OCI-LY7 (cell line): ENCODE data around the gene NXPE1. TPM values are rescaled to one million over a fixed set of nuclear protein-coding genes. Genes with fewer than 3 reads are reported as not detected.

Source experiments
- BruUV-seq: library from RNA; stranded (reverse); fragments of 400-500 nt; replicated peaks from 2 replicates; lab custom pipeline; 2021; lab: Mats Ljungman, UMichigan
- CTCF ChIA-PET: fragments of 300-600 bp; sonication (Branson Sonifier 250); formaldehyde crosslinking; loops from one replicate; lab custom pipeline; 2022; ENCODE audit warnings: antibody characterized with exemption; ENCODE audit not compliant: unreplicated experiment; lab: Charles Lee
- POLR2A ChIA-PET: fragments of 300-600 bp; sonication (Branson Sonifier 250); formaldehyde crosslinking; loops from one replicate; lab custom pipeline; 2022; ENCODE audit warnings: antibody characterized with exemption; lab: Charles Lee
- DNase-seq: peaks from one replicate; pipeline ENCODE4 v3.0.0-alpha.2; 2015; ENCODE audit warnings: low spot score
- H2AFZ ChIP-seq: fragments of 200-600 bp; sonication (generic), shearing (Covaris generic); 2 replicates; pipeline ENCODE4 v1.6.1; 2014; ENCODE audit warnings: mild to moderate bottlenecking, antibody characterized with exemption, low read length, moderate library complexity
- H3K27ac ChIP-seq: fragments of 200-600 bp; sonication (generic); 2 replicates; pipeline ENCODE4 v1.5.1; 2014; ENCODE audit warnings: mixed run types, low read depth, mild to moderate bottlenecking, moderate library complexity, low read length, inconsistent platforms; ENCODE audit not compliant: poor library complexity, severe bottlenecking
- H3K36me3 ChIP-seq: fragments of 200-600 bp; sonication (generic); 2 replicates; pipeline ENCODE4 v1.6.1; 2014; ENCODE audit warnings: mild to moderate bottlenecking, antibody characterized with exemption, low read length, moderate library complexity, mixed read lengths; ENCODE audit not compliant: insufficient read depth
- H3K4me1 ChIP-seq: fragments of 200-600 bp; sonication (generic); 2 replicates; pipeline ENCODE4 v1.5.1; 2014; ENCODE audit warnings: mild to moderate bottlenecking, low read length; ENCODE audit not compliant: insufficient read depth, poor library complexity, severe bottlenecking
- H3K4me2 ChIP-seq: fragments of 200-600 bp; sonication (generic); 2 replicates; pipeline ENCODE4 v1.6.1; 2014; ENCODE audit warnings: mild to moderate bottlenecking, low read length
- H3K4me3 ChIP-seq: fragments of 200-600 bp; sonication (generic); 2 replicates; pipeline ENCODE4 v1.5.1; 2014; ENCODE audit warnings: mild to moderate bottlenecking, low read depth, low read length; ENCODE audit not compliant: poor library complexity, severe bottlenecking
- H3K79me2 ChIP-seq: fragments of 200-600 bp; sonication (generic); 2 replicates; pipeline ENCODE4 v1.6.1; 2016; ENCODE audit warnings: low read depth, mild to moderate bottlenecking, low read length, moderate library complexity, mixed read lengths; ENCODE audit not compliant: insufficient read depth
- H3K9me2 ChIP-seq: fragments of 200-600 bp; sonication (generic); 2 replicates; pipeline ENCODE4 v1.6.1; 2016; ENCODE audit warnings: mild to moderate bottlenecking, low read length, mixed read lengths; ENCODE audit not compliant: insufficient read depth
- H3K9me3 ChIP-seq: fragments of 200-600 bp; sonication (generic); 2 replicates; pipeline ENCODE4 v1.6.1; 2014; ENCODE audit warnings: mild to moderate bottlenecking, mixed run types, low read length, mixed read lengths
- H4K20me1 ChIP-seq: fragments of 200-600 bp; sonication (generic); 2 replicates; pipeline ENCODE4 v1.6.1; 2014; ENCODE audit warnings: mild to moderate bottlenecking, antibody characterized with exemption, low read length, moderate library complexity, mixed read lengths; ENCODE audit not compliant: insufficient read depth
- EZH2phosphoT487 ChIP-seq: fragments of 200-600 bp; sonication (generic); IDR thresholded peaks from 2 replicates; pipeline ENCODE4 v1.6.1; 2018; ENCODE audit warnings: low read depth, borderline replicate concordance, mild to moderate bottlenecking, mixed run types, antibody characterized with exemption, low read length, moderate library complexity, mixed read lengths
- intact Hi-C: fragments of 100-400 bp; cut with micrococcal nuclease; formaldehyde crosslinking; loops from one replicate; pipeline ENCODE4 v1.10.0; 2022; ENCODE audit not compliant: unreplicated experiment
- total RNA-seq, 2 experiments: library from RNA; depleted of rRNA in 1 of 2; stranded (reverse); fragments of >200 nt in 1 of 2; shearing (Covaris generic) in 1 of 2; gene quantifications; 2 replicates each; pipeline ENCODE4 v1.2.3, GENCODE V29; 2014 to 2022
- TF ChIP-seq, protein P1 (sequence below): fragments of 200-600 bp; sonication (generic); conservative IDR thresholded peaks from 2 replicates; pipeline ENCODE4 v1.5.1; 2014; ENCODE audit warnings: mild to moderate bottlenecking, antibody characterized with exemption, low read length, moderate library complexity, mixed read lengths

NXPE1 gene
- total RNA-seq, 2 experiments from 2014 or later = not detected

DNA sequence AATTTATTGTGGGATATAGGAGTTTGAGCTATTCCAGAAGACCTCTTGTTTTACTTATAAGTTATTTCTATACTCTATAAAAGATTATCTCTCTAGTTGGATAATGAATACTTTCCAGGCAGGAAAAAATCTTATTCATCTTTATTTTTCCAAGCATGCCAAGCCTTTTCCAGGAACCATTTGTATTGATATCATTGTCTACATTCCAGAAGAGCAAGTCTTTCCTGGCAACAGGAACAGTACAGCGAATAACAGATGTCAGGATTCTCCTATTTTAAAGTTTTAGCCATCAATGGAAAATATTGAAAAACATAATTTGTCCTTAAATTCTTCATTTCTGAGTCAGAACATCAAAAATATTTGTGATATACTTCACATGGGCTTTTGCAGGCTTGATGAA is 5.2 kb upstream of the NXPE1 start:
- no TSS peak for BruUV-seq
- POLR2A ChIA-PET = interaction anchor here (0.7 kb wide), 1 partner anchor 10 kb away, joined by 3 read pairs; no protein-coding TSS in a partner anchor
- intact Hi-C loops = no loop called here

DNA sequence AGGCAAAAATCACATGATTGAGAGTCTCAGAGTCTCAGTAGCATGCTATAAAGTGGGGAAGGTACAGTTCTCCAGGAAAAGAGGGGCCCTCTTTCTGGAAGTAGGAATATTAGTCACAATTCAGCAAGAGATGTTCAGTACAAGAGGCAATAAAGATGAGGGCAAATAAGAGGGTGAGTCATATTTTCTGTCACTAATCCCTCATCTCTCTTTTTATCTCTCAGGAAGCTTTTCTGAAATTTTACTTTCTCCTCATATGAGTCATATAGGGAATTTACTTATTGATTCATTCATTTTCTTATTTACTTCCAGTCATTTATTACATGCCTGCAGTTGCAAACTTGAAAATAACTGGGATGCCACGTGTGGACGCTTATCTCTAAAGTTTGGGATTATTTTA is 3.4 kb upstream of the NXPE1 start:
- no peak for TF ChIP-seq EZH2phosphoT487
- TF ChIP-seq, protein P1, sequence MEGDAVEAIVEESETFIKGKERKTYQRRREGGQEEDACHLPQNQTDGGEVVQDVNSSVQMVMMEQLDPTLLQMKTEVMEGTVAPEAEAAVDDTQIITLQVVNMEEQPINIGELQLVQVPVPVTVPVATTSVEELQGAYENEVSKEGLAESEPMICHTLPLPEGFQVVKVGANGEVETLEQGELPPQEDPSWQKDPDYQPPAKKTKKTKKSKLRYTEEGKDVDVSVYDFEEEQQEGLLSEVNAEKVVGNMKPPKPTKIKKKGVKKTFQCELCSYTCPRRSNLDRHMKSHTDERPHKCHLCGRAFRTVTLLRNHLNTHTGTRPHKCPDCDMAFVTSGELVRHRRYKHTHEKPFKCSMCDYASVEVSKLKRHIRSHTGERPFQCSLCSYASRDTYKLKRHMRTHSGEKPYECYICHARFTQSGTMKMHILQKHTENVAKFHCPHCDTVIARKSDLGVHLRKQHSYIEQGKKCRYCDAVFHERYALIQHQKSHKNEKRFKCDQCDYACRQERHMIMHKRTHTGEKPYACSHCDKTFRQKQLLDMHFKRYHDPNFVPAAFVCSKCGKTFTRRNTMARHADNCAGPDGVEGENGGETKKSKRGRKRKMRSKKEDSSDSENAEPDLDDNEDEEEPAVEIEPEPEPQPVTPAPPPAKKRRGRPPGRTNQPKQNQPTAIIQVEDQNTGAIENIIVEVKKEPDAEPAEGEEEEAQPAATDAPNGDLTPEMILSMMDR = no peak
- H4K20me1 ChIP-seq = no peaks in the 10 kb centered on the region; the same call in 1 of the 2 replicates
- intact Hi-C loops = no loop called here
- H3K4me2 ChIP-seq = no peak overlapping the region
- POLR2A ChIA-PET = interaction anchor here (0.5 kb wide), 1 partner anchor 292 kb away, joined by 3 read pairs; no protein-coding TSS in a partner anchor
- no peak overlapping the region for H3K4me3 ChIP-seq
- H3K79me2 ChIP-seq = no peaks in the 10 kb centered on the region
- CTCF ChIA-PET = no interaction called here
- no peaks in the 10 kb centered on the region for H3K9me3 ChIP-seq
- H3K4me1 ChIP-seq = no peaks in the 10 kb centered on the region
- DNase-seq = no peak
- BruUV-seq = no TSS peak
- H3K36me3 ChIP-seq = no peaks in the 10 kb centered on the region
- H3K9me2 ChIP-seq = no peaks in the 10 kb centered on the region
- H2AFZ ChIP-seq = no peak overlapping the region
- H3K27ac ChIP-seq = no peak overlapping the region

More for the DNA sequence above, 5.2 kb upstream of the NXPE1 start:
- H3K9me2 ChIP-seq = no peaks in the 10 kb centered on the region
- CTCF ChIA-PET = no interaction called here
- H3K4me1 ChIP-seq = no peaks in the 10 kb centered on the region
- H2AFZ ChIP-seq = no peak overlapping the region
- H3K27ac ChIP-seq = no peak overlapping the region
- no peak overlapping the region for H3K4me2 ChIP-seq
- no peaks in the 10 kb centered on the region; the same call in 1 of the 2 replicates for H4K20me1 ChIP-seq
- TF ChIP-seq, protein P1 = no peak
- no peak for TF ChIP-seq EZH2phosphoT487
- DNase-seq = no peak
- no peaks in the 10 kb centered on the region for H3K36me3 ChIP-seq
- no peak overlapping the region for H3K4me3 ChIP-seq
- H3K9me3 ChIP-seq = no peaks in the 10 kb centered on the region
- H3K79me2 ChIP-seq = no peaks in the 10 kb centered on the region

- Histone ChIP-seq H2AFZ (no peak overlapping the region), H4K20me1 (no peaks in the 10 kb centered on the region; the same call in 1 of the 2 replicates), H3K4me1 (no peaks in the 10 kb centered on the region), H3K79me2 (no peaks in the 10 kb centered on the region), H3K9me2 (no peaks in the 10 kb centered on the region), H3K36me3 (no peaks in the 10 kb centered on the region), H3K27ac (no peak overlapping the region), H3K9me3 (no peaks in the 10 kb centered on the region), H3K4me2 (no peak overlapping the region), H3K4me3 (no peak overlapping the region)
- CTCF ChIA-PET = no interaction called here
- TF ChIP-seq, protein P1 = no peak
- no peak for TF ChIP-seq EZH2phosphoT487
- intact Hi-C loops = no loop called here
- no peak for DNase-seq
- no TSS peak for BruUV-seq
- POLR2A ChIA-PET = interaction anchor here (0.5 kb wide), 1 partner anchor 292 kb away, joined by 3 read pairs; no protein-coding TSS in a partner anchor
These were observed 2.7 kb upstream of the NXPE1 start for GRCh38 chr11:114562166-114562916.
